Mucosa of descending colon (tissue), 3 donors: ENCODE data around the gene CENPU. TPM values are rescaled to one million over a fixed set of nuclear protein-coding genes. Genes with fewer than 3 reads are reported as not detected.

Experiments
- ATAC-seq: fragments of 200-7000 bp; cut with Tn5 transposase; one replicate; pipeline ENCODE4 v1.9.1; 2020; ENCODE audit warnings: mild to moderate bottlenecking, moderate library complexity
- DNase-seq, 3 donors: peaks; one replicate each; pipeline ENCODE4 v3.0.0-alpha.2; 2020
- H3K36me3 ChIP-seq: fragments of 200-600 bp; one replicate; pipeline ENCODE4 v1.8.0; 2021; ENCODE audit warnings: low read depth, mild to moderate bottlenecking
- H3K4me1 ChIP-seq: fragments of 200-600 bp; one replicate; pipeline ENCODE4 v1.8.0; 2021; ENCODE audit warnings: low read depth, mild to moderate bottlenecking
- H3K4me3 ChIP-seq: fragments of 200-600 bp; one replicate; pipeline ENCODE4 v1.8.0; 2021; ENCODE audit warnings: mild to moderate bottlenecking
- H3K9me3 ChIP-seq: fragments of 200-600 bp; one replicate; pipeline ENCODE4 v1.8.0; 2021; ENCODE audit warnings: mild to moderate bottlenecking
- CTCF ChIP-seq: fragments of 200-600 bp; IDR thresholded peaks from one replicate; pipeline ENCODE4 v1.8.0; 2022; ENCODE audit warnings: antibody characterized with exemption, mild to moderate bottlenecking
- intact Hi-C, 2 donors: fragments of 100-400 bp; cut with DNase I in 1 of 2; cut with micrococcal nuclease in 1 of 2; formaldehyde crosslinking; loops; one replicate each; pipeline versions ENCODE4 v1.11.0 to v1.11.1; 2022; cut with DNase I, micrococcal nuclease
- total RNA-seq, 3 donors: library from RNA; stranded (reverse); fragmentation: NEBNext Ultra II Directional in 2 of 3; extraction: Animal tissue kit (Norgen Biotek cat#: 25700) in 2 of 3; gene quantifications; one replicate each; pipeline versions ENCODE4 v1.2.1 to v1.2.4, GENCODE V29; 2021 to 2023
- donor health status: DM: no; HTN: no; CAD: no; lungs with moderate emphysema.
- donor health status: DM: no; HTN: no; CAD: no.
- donor health status: DM: no; HTN: yes; CAD: no.

The CENPU gene
- total RNA-seq, 3 donors from 2014 or later, result 5.1 to 19.5 (median 9.5) TPM

DNA sequence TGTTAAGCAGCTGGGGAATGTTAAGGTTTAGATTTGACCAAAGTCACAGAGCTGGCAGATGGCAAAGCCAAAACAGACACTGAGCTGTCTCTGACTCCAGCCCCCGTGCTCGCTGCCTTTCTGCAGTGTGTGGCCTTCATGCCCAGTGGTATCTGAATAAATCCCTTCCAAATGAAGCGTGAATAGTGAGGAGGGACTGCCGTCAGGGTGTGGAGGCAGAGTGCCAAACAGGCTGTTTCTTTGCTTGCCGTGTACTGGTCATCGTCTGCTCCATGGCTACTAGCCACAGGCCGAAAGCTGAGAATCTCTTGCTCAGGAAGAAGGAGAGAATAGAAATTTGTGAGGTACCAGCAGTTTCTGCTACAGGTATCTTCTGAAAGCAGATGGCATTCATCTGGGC, 64.6 kb downstream of the CENPU start:
- no peak overlapping the region for H3K4me3 ChIP-seq
- no peaks in the 10 kb centered on the region for H3K9me3 ChIP-seq
- TF ChIP-seq CTCF, result no peak
- ATAC-seq (no peak), DNase-seq (no peak)
- intact Hi-C loops, result no loop called here
- no peaks in the 10 kb centered on the region for H3K36me3 ChIP-seq
- peaks cover 6% of the 10 kb centered on the region for H3K4me1 ChIP-seq

DNA sequence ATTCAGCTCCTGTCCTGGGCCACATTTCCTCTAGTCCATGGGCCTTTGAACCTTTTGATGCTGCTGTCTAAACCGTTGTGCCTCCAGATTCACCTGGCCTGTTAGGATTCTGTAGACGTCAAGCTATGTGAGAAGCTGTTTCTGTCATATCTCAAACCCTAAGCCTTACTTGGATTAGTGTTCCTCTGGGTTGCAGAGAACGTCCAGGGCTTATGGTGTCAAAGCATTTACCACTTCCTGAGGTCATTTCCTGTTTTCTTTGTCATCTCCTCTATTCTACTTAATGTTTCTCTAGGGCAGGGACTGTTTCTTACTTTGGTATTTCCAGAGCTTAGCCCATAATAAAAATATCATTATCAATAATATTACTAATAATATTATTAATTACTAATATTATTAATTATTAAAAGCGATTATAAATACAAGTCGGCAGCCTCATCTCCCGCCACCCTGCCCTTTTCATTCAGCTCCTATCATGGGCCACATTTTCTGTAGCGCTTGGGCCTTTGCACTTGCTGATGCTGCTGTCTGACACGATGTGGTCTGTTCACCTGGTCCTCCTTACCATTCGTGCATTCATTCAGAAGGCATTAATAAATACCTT, 65.3 kb downstream of the CENPU start:
- DNase-seq (no peak), ATAC-seq (peak; percentile 21)
- H3K36me3 ChIP-seq, result no peaks in the 10 kb centered on the region
- H3K4me3 ChIP-seq, result no peak overlapping the region
- intact Hi-C loops, result no loop called here
- no peaks in the 10 kb centered on the region for H3K9me3 ChIP-seq
- no peak for TF ChIP-seq CTCF
- H3K4me1 ChIP-seq, result peaks cover 6% of the 10 kb centered on the region

- H3K36me3 ChIP-seq, result no peaks in the 10 kb centered on the region
- ATAC-seq, result no peak
- TF ChIP-seq CTCF, result no peak
- H3K4me1 ChIP-seq, result peaks cover 6% of the 10 kb centered on the region
- no peak overlapping the region for H3K4me3 ChIP-seq
- H3K9me3 ChIP-seq, result no peaks in the 10 kb centered on the region
- intact Hi-C loops, result no loop called here
- DNase-seq, result no peak
Measured at GRCh38 chr4:184668096-184668495, 65.8 kb downstream of the CENPU start.

- DNase-seq, result peak in 1 of 3 donors; percentile 38
- Histone ChIP-seq H3K4me3 (no peak overlapping the region), H3K4me1 (peaks cover 6% of the 10 kb centered on the region), H3K9me3 (no peaks in the 10 kb centered on the region), H3K36me3 (no peaks in the 10 kb centered on the region)
- peak; percentile 8 for TF ChIP-seq CTCF
- intact Hi-C loops, result no loop called here
- peak; percentile 90 for ATAC-seq
Measured at GRCh38 chr4:184666670-184667069, 67.2 kb downstream of the CENPU start.

DNA sequence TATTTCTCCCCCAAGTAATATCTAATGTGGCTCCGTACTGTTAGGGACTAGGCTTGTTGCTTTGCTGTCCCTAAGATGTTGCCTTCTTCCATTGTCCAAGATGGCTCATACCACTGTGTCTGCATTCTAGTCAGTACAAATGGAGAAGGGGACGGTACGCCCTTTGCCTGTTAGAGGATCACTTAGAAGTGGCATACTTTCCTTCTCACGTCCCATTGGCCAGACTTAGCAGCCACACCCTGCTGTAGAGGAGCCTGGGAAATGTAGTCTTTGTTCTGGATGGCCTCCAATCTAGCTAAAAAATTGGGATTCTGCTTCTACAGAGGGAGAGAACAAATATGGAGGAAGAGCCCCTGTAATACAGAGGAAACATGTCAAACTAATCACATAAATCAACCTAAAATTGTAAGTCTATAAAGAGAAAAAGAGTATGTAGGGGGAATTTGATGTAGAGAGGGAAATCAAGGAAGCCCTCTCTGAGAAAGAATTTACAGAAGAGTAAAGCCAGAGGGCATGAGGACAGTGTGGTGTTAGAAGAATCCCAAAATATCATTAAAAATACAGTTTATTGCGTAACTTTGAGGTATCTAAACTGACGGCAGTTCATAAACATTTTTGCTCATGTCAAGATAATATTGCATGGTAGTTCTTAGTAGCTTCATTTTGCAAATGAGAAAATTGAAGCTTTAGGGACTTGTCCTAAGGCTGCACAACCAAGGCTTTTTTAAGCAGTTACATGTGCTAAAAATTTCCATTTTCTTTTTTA, 69.3 kb downstream of the CENPU start:
- DNase-seq (no peak), ATAC-seq (peak; percentile 53)
- TF ChIP-seq CTCF, result no peak
- no peak overlapping the region for H3K4me3 ChIP-seq
- H3K36me3 ChIP-seq, result no peaks in the 10 kb centered on the region
- peaks cover 3% of the 10 kb centered on the region for H3K4me1 ChIP-seq
- H3K9me3 ChIP-seq, result no peaks in the 10 kb centered on the region
- intact Hi-C loops, result no loop called here
